Neural cell (in vitro differentiated cells): ENCODE data around the gene ALOX5. TPM values are rescaled to one million over a fixed set of nuclear protein-coding genes. Genes with fewer than 3 reads are reported as not detected.

Experiments
- H2AFZ ChIP-seq: fragments of 200-600, 300-800 bp; sonication (generic), shearing (Covaris generic); 2 replicates; pipeline ENCODE4 v1.6.0; 2014; ENCODE audit warnings: low read depth, mild to moderate bottlenecking, antibody characterized with exemption, low read length, moderate library complexity
- H3F3A ChIP-seq: fragments of 200-600 bp; shearing (Covaris generic); 2 replicates; pipeline ENCODE4 v1.6.1; 2016; ENCODE audit warnings: mild to moderate bottlenecking, moderate library complexity, mixed read lengths, antibody characterized with exemption, low read length; ENCODE audit not compliant: insufficient read depth, poor library complexity, severe bottlenecking
- H3K27ac ChIP-seq: fragments of 200-600, 300-800 bp; sonication (generic), shearing (Covaris generic); 2 replicates; pipeline ENCODE4 v1.5.1; 2014; ENCODE audit warnings: mild to moderate bottlenecking, low read length, moderate library complexity
- H3K27me3 ChIP-seq: fragments of 300-800, 200-600 bp; sonication (generic), shearing (Covaris generic); 2 replicates; pipeline ENCODE4 v1.6.0; 2014; ENCODE audit warnings: mild to moderate bottlenecking, low read depth, low read length, moderate library complexity; ENCODE audit not compliant: insufficient read depth
- H3K36me3 ChIP-seq: fragments of 300-800, 200-600 bp; sonication (generic), shearing (Covaris generic); 2 replicates; pipeline ENCODE4 v1.5.1; 2014; ENCODE audit warnings: mild to moderate bottlenecking, antibody characterized with exemption, low read length, moderate library complexity; ENCODE audit not compliant: insufficient read depth
- H3K4me2 ChIP-seq: fragments of 300-800, 200-600 bp; sonication (generic), shearing (Covaris generic); 2 replicates; pipeline ENCODE4 v1.6.0; 2014; ENCODE audit warnings: mild to moderate bottlenecking, low read length
- H3K4me3 ChIP-seq: fragments of 300-800, 200-600 bp; sonication (generic), shearing (Covaris generic); 2 replicates; pipeline ENCODE4 v1.5.1; 2014; ENCODE audit warnings: mild to moderate bottlenecking, low read length, moderate library complexity
- H3K79me2 ChIP-seq: fragments of 200-600 bp; shearing (Covaris generic); replicated peaks from 2 replicates; pipeline ENCODE4 v1.6.0; 2014; ENCODE audit warnings: mild to moderate bottlenecking, low read length, moderate library complexity; ENCODE audit not compliant: insufficient read depth
- H3K9ac ChIP-seq: fragments of 300-800, 200-600 bp; sonication (generic), shearing (Covaris generic); 2 replicates; pipeline ENCODE4 v1.6.1; 2016; ENCODE audit warnings: mild to moderate bottlenecking, low read length, mixed read lengths
- H3K9me2 ChIP-seq: fragments of 200-600 bp; shearing (Covaris generic); 2 replicates; pipeline ENCODE4 v1.6.1; 2016; ENCODE audit warnings: mild to moderate bottlenecking, low read length, mixed read lengths; ENCODE audit not compliant: insufficient read depth
- H3K9me3 ChIP-seq: fragments of 200-600, 300-800 bp; sonication (generic), shearing (Covaris generic); 2 replicates; pipeline ENCODE4 v1.6.1; 2016; ENCODE audit warnings: mild to moderate bottlenecking, mixed run types, low read length, moderate library complexity, mixed read lengths
- H4K20me1 ChIP-seq: fragments of 200-600 bp; shearing (Covaris generic); 2 replicates; pipeline ENCODE4 v1.6.1; 2016; ENCODE audit warnings: mild to moderate bottlenecking, mixed run types; ENCODE audit not compliant: insufficient read depth
- EP300 ChIP-seq: fragments of 450-650 bp; conservative IDR thresholded peaks from 2 replicates; pipeline ENCODE4 v1.6.1; 2014; ENCODE audit warnings: antibody characterized with exemption, mild to moderate bottlenecking, moderate library complexity; ENCODE audit not compliant: poor library complexity, severe bottlenecking
- MXI1 ChIP-seq: fragments of 450-650 bp; conservative IDR thresholded peaks from 2 replicates; pipeline ENCODE4 v1.6.1; 2014; ENCODE audit warnings: antibody characterized with exemption, mild to moderate bottlenecking; ENCODE audit not compliant: poor library complexity, severe bottlenecking
- polyA plus RNA-seq: library from polyadenylated mRNA; depleted of rRNA; stranded (reverse); fragments of >200 nt; gene quantifications from 2 replicates; pipeline ENCODE4 v1.2.3, GENCODE V29; 2014
- TF ChIP-seq, protein P1 (sequence below): fragments of 450-650 bp; IDR thresholded peaks from 2 replicates; pipeline ENCODE4 v1.5.1; 2014; ENCODE audit warnings: antibody characterized with exemption, mild to moderate bottlenecking, moderate library complexity; ENCODE audit not compliant: poor library complexity, severe bottlenecking

The ALOX5 gene
- polyA plus RNA-seq, 1 donor from 2014 or later, result not detected

DNA sequence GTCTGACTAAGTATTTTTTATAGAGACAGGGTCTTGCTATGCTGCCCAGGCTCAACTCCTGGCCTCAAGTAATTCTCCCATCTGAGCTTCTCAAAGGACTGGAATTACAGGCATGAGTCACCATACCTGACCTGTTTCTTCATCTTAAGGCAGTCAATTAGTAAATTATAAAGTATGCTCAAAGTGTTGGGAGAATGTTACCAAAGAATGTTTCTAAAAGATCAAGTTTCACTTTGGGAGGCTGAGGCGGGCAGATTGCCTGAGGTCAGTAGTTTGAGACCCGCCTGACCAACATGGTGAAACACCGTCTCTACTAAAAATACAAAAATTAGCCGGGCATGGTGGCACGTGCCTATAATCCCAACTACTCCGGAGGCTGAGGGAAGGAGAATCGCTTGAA, 117.0 kb downstream of the ALOX5 start:
- no peak overlapping the region for H3K27ac ChIP-seq
- H3K79me2 ChIP-seq, result no peaks in the 10 kb centered on the region
- H3K9me3 ChIP-seq, result no peaks in the 10 kb centered on the region
- no peaks in the 10 kb centered on the region for H3K36me3 ChIP-seq
- H3K9ac ChIP-seq, result no peak overlapping the region
- no peaks in the 10 kb centered on the region for H3F3A ChIP-seq
- TF ChIP-seq MXI1 (no peak), EP300 (no peak)
- TF ChIP-seq, protein P1, sequence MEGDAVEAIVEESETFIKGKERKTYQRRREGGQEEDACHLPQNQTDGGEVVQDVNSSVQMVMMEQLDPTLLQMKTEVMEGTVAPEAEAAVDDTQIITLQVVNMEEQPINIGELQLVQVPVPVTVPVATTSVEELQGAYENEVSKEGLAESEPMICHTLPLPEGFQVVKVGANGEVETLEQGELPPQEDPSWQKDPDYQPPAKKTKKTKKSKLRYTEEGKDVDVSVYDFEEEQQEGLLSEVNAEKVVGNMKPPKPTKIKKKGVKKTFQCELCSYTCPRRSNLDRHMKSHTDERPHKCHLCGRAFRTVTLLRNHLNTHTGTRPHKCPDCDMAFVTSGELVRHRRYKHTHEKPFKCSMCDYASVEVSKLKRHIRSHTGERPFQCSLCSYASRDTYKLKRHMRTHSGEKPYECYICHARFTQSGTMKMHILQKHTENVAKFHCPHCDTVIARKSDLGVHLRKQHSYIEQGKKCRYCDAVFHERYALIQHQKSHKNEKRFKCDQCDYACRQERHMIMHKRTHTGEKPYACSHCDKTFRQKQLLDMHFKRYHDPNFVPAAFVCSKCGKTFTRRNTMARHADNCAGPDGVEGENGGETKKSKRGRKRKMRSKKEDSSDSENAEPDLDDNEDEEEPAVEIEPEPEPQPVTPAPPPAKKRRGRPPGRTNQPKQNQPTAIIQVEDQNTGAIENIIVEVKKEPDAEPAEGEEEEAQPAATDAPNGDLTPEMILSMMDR, result no peak
- no peaks in the 10 kb centered on the region for H4K20me1 ChIP-seq
- no peak overlapping the region for H3K4me3 ChIP-seq
- no peak overlapping the region for H2AFZ ChIP-seq
- H3K4me2 ChIP-seq, result no peak overlapping the region
- H3K9me2 ChIP-seq, result no peaks in the 10 kb centered on the region
- H3K27me3 ChIP-seq, result no peaks in the 10 kb centered on the region

Other genes with a start within 250 kb of the ALOX5 start
- 0.11 and 0.32 TPM in 2 replicates for gene OR13A1, start 58.6 kb upstream of the ALOX5 start, polyA plus RNA-seq